Natural killer cell (primary cell): ENCODE measurements around the gene SLC2A13. TPM values are rescaled to one million over a fixed set of nuclear protein-coding genes. Genes with fewer than 3 reads are reported as not detected.
A peak's percentile ranks its signal among the peaks of the same experiment; 100 is the strongest.

Experiments used
- ATAC-seq, 3 donors: fragments of 150-1000 bp in 2 of 3; fragments of 200-7000 bp in 1 of 3; cut with Tn5 transposase; 1 replicate in 1 of 3; 2 replicates in 2 of 3; pipeline ENCODE4 v1.10.0; 2021; ENCODE audit warnings: mild to moderate bottlenecking in 2 of 3, moderate library complexity in 2 of 3
- DNase-seq, 2 donors: peaks; one replicate each; pipeline versions ENCODE4 v3.0.0 to v3.0.0-alpha.2; 2013 to 2021; ENCODE audit warnings: mixed read lengths in 1 of 2
- H3K27ac ChIP-seq: one replicate; pipeline ENCODE4 v1.5.1; 2013; ENCODE audit warnings: mild to moderate bottlenecking, low read length
- H3K27me3 ChIP-seq: one replicate; pipeline ENCODE4 v1.6.1; 2013; ENCODE audit warnings: low read length; ENCODE audit not compliant: control insufficient read depth, insufficient read depth
- H3K36me3 ChIP-seq: one replicate; pipeline ENCODE4 v1.6.1; 2013; ENCODE audit warnings: low read length; ENCODE audit not compliant: control insufficient read depth, insufficient read depth
- H3K4me1 ChIP-seq: one replicate; pipeline ENCODE4 v1.6.1; 2013; ENCODE audit warnings: low read length; ENCODE audit not compliant: control insufficient read depth, insufficient read depth
- H3K4me3 ChIP-seq: one replicate; pipeline ENCODE4 v1.5.1; 2013; ENCODE audit warnings: low read length
- H3K9me3 ChIP-seq: one replicate; pipeline ENCODE4 v1.6.1; 2013; ENCODE audit warnings: low read length; ENCODE audit not compliant: control insufficient read depth, insufficient read depth
- H3K27ac Mint-ChIP-seq, 2 donors: one replicate each; pipeline ENCODE4 v1.8.0; 2022; ENCODE audit warnings: mild to moderate bottlenecking in 2 of 2, mixed read lengths in 2 of 2, moderate library complexity in 1 of 2
- H3K27me3 Mint-ChIP-seq, 2 donors: one replicate each; pipeline ENCODE4 v1.8.0; 2022; ENCODE audit warnings: low read depth in 2 of 2, mixed read lengths in 2 of 2
- H3K36me3 Mint-ChIP-seq: one replicate; pipeline ENCODE4 v1.8.0; 2022; ENCODE audit warnings: mixed read lengths
- H3K4me1 Mint-ChIP-seq, 2 donors: one replicate each; pipeline ENCODE4 v1.8.0; 2022; ENCODE audit warnings: mixed read lengths in 2 of 2
- H3K4me3 Mint-ChIP-seq: one replicate; pipeline ENCODE4 v1.8.0; 2022; ENCODE audit warnings: mild to moderate bottlenecking, moderate library complexity, mixed read lengths
- H3K9me3 Mint-ChIP-seq, 2 donors: one replicate each; pipeline ENCODE4 v1.8.0; 2022; ENCODE audit warnings: mixed read lengths in 2 of 2
- WGBS: methylation state at CpG from one replicate; pipeline ENCODE4 v1.1.7; 2013; ENCODE audit warnings: missing lambda C conversion rate; ENCODE audit not compliant: insufficient coverage; 5-methylcytosine and 5-hydroxymethylcytosine counted together
- intact Hi-C: fragments of 100-400 bp; cut with micrococcal nuclease; formaldehyde crosslinking; loops from one replicate; pipeline ENCODE4 v1.14.2; 2022
- total RNA-seq, 4 donors: library from RNA; stranded (reverse); fragments of 120-200 nt in 1 of 4; gene quantifications; one replicate each; pipeline versions ENCODE4 v1.2.3 to v1.2.4, GENCODE V29; 2013 to 2022
- TF ChIP-seq, protein P1 (sequence below): fragments of 200-600 bp; IDR thresholded peaks from one replicate; pipeline ENCODE4 v1.8.0; 2022; ENCODE audit warnings: antibody characterized with exemption

Gene SLC2A13
- total RNA-seq, 3 donors from 2014 or later (not counting 1 experiment from before 2014, with no cell fraction given): 6.0 to 10.9 (median 8.7) TPM

DNA sequence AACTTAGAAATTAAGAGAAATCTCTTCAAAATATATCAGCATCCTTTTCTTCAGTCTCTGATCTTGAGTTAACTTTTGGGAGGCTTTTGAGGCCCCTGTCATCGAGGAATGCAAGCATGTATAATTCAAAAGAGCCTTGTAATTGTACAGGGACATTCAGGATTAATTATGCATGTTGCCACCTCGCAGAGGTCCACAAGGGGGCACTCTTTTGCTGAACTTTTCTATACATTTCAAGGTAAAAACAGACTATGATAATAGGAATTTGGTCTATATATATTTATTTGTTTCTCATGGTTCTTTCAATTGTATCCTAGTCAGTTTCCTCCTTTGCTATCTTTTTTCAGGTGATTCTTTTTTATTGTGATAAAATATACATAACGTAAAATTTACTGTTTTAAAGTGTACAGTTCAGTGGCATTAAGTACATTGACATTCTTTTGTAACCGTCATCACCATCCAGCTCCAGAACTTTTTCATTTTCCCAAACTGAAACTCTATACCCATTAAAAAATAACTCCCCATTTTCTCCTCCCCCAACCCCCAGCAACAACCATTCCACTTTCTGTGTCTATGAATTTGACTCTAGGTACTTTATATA is 47.0 kb upstream of the SLC2A13 start:
- H3K36me3 ChIP-seq: no peaks in the 10 kb centered on the region
- TF ChIP-seq, protein P1, sequence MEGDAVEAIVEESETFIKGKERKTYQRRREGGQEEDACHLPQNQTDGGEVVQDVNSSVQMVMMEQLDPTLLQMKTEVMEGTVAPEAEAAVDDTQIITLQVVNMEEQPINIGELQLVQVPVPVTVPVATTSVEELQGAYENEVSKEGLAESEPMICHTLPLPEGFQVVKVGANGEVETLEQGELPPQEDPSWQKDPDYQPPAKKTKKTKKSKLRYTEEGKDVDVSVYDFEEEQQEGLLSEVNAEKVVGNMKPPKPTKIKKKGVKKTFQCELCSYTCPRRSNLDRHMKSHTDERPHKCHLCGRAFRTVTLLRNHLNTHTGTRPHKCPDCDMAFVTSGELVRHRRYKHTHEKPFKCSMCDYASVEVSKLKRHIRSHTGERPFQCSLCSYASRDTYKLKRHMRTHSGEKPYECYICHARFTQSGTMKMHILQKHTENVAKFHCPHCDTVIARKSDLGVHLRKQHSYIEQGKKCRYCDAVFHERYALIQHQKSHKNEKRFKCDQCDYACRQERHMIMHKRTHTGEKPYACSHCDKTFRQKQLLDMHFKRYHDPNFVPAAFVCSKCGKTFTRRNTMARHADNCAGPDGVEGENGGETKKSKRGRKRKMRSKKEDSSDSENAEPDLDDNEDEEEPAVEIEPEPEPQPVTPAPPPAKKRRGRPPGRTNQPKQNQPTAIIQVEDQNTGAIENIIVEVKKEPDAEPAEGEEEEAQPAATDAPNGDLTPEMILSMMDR: peak; percentile 82
- H3K4me1 Mint-ChIP-seq: no peaks in the 10 kb centered on the region
- no peak overlapping the region for H3K27ac ChIP-seq
- no peaks in the 10 kb centered on the region for H3K27me3 Mint-ChIP-seq
- DNase-seq: peak in 1 of 2 donors; percentile 67
- intact Hi-C loops: loop anchor here (2.0 kb wide), 1 partner anchor 160 kb away; no protein-coding TSS in a partner anchor
- H3K36me3 Mint-ChIP-seq: no peaks in the 10 kb centered on the region
- no peaks in the 10 kb centered on the region for H3K27me3 ChIP-seq
- H3K4me3 ChIP-seq: no peak overlapping the region
- WGBS: 43% methylated on average over 2 of the region's 4 CpGs
- no peak overlapping the region for H3K27ac Mint-ChIP-seq
- H3K4me1 ChIP-seq: no peaks in the 10 kb centered on the region
- H3K4me3 Mint-ChIP-seq: no peak overlapping the region
- H3K9me3 Mint-ChIP-seq: no peaks in the 10 kb centered on the region
- peak; percentile 44 to 59 (median 54) for ATAC-seq
- H3K9me3 ChIP-seq: no peaks in the 10 kb centered on the region

DNA sequence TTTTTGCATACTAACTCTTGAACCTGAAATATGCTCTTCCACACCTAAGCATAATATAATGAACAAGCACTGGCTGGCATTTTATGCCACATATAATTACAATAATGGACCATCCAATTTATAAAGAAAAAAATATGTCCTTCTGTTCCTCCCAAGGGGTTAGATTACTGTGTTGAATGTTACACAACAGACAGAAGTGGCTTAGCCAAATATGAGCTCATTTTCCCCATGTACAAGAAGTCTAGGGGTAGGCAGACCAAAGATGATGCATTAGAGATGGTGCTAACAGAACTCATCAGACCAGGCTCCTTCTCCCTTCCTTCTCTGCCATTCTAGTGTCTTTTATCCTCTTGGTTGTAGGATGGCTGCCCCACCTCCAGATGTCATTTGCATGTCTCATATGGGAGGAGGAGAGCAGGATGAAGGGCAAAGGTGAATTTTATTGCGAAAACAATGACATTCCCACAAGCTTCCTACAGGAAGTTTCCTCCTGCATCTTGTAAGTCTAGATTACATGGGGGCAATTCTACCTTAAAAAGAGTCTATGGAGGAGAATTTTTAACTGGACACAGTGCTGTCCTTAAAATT is 43.9 kb upstream of the SLC2A13 start:
- no CpG with 5 or more reads among the region's 1 CpG for WGBS
- no peaks in the 10 kb centered on the region for H3K27me3 ChIP-seq

DNA sequence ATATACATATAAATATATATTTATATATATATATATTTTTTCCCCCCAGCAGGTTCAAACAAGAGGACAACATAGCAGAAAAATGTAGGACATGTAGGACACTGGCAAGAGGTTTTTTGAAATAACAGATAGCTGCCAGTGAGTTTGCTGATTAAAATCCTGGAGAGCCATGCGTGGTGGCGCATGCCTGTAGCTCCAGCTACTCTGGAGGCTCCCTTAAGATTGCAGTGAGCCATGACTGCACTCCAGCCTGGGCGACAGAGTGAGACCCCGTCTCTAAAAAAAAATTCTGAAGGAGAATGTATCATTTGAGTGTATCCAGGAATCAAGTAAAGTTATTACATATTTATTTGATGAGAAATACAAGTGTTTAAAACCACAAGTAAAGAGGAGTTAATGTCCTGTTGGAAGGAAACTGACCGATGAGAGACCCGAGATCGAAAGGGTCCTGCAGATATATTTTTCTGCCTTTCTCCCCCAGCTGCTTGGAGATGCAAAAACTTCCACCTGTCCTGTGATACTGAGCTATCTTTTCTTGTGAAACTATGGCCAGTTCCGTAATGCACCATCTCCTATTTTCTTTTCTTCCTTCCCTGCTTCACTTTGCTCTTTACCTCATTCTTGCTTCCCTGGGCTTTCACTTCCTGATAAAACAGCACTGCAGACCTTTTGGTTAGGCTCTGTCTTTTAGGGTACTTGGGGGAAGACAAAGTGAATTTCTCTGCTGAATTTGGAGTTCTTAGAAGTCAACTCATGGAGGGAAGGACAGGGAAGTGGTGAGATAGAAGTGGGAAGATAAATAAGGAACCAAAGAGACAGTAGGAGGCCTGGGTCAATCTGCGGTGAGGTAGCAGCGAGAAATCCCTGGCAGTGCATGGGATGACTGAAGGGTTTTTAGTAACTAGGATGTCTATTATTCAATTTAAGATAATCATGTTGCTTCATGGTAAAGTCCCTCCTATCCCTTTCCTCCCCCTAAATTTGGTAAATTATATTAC is 41.2 kb upstream of the SLC2A13 start:
- intact Hi-C loops: no loop called here
- Histone ChIP-seq H3K27ac (no peak overlapping the region), H3K27me3 (no peaks in the 10 kb centered on the region), H3K4me3 (no peak overlapping the region), H3K9me3 (no peaks in the 10 kb centered on the region), H3K36me3 (no peaks in the 10 kb centered on the region), H3K4me1 (no peaks in the 10 kb centered on the region)
- H3K27me3 Mint-ChIP-seq: no peaks in the 10 kb centered on the region
- H3K9me3 Mint-ChIP-seq: no peaks in the 10 kb centered on the region
- DNase-seq: no peak
- H3K4me3 Mint-ChIP-seq: no peak overlapping the region
- no peak overlapping the region for H3K27ac Mint-ChIP-seq
- TF ChIP-seq, protein P1: no peak
- ATAC-seq: peak in 1 of 3 donors; percentile 14
- H3K4me1 Mint-ChIP-seq: no peaks in the 10 kb centered on the region
- no peaks in the 10 kb centered on the region for H3K36me3 Mint-ChIP-seq
- 89% methylated on average over 10 of the region's 10 CpGs for WGBS

More for the DNA sequence above, 43.9 kb upstream of the SLC2A13 start:
- ATAC-seq (no peak), DNase-seq (no peak)
- Histone ChIP-seq H3K9me3 (no peaks in the 10 kb centered on the region), H3K4me1 (no peaks in the 10 kb centered on the region), H3K36me3 (no peaks in the 10 kb centered on the region), H3K4me3 (no peak overlapping the region), H3K27ac (no peak overlapping the region)
- no peaks in the 10 kb centered on the region for H3K9me3 Mint-ChIP-seq
- no peak overlapping the region for H3K27ac Mint-ChIP-seq
- no peaks in the 10 kb centered on the region for H3K27me3 Mint-ChIP-seq
- no peaks in the 10 kb centered on the region for H3K36me3 Mint-ChIP-seq
- intact Hi-C loops: no loop called here
- H3K4me1 Mint-ChIP-seq: no peaks in the 10 kb centered on the region
- TF ChIP-seq, protein P1: no peak
- H3K4me3 Mint-ChIP-seq: no peak overlapping the region
